Transverse colon (tissue), 4 donors: ENCODE measurements around the gene MORC2.

ENCODE experiments used
- POLR2A ChIP-seq: fragments of 450-650 bp; IDR thresholded peaks from one replicate; pipeline ENCODE4 v1.6.1; 2016; ENCODE audit warnings: antibody characterized with exemption, mild to moderate bottlenecking, moderate library complexity
- POLR2AphosphoS5 ChIP-seq, 3 donors: sonication (generic); formaldehyde crosslinking; IDR thresholded peaks; one replicate each; pipeline ENCODE4 v1.6.1; 2016; ENCODE audit warnings: antibody characterized with exemption in 3 of 3
- TF ChIP-seq, protein P1 (sequence below), 5 experiments: fragments of 200-600 bp in 3 of 5; fragments of 450-650 bp in 2 of 5; sonication (generic) in 3 of 5; IDR thresholded peaks; 1 replicate in 2 of 5; 2 replicates in 3 of 5; pipeline ENCODE4 v1.5.1; 2016 to 2017; ENCODE audit warnings: antibody characterized with exemption in 5 of 5, inconsistent platforms in 3 of 5, mild to moderate bottlenecking in 2 of 5, moderate library complexity in 1 of 5

GRCh38 chr22:30990690-30991089 lies 22.1 kb upstream of the MORC2 start:
- TF ChIP-seq POLR2AphosphoS5 (IDR thresholded peaks at IDR 0.05) (no peak), POLR2A (no peak)
- TF ChIP-seq, protein P1, sequence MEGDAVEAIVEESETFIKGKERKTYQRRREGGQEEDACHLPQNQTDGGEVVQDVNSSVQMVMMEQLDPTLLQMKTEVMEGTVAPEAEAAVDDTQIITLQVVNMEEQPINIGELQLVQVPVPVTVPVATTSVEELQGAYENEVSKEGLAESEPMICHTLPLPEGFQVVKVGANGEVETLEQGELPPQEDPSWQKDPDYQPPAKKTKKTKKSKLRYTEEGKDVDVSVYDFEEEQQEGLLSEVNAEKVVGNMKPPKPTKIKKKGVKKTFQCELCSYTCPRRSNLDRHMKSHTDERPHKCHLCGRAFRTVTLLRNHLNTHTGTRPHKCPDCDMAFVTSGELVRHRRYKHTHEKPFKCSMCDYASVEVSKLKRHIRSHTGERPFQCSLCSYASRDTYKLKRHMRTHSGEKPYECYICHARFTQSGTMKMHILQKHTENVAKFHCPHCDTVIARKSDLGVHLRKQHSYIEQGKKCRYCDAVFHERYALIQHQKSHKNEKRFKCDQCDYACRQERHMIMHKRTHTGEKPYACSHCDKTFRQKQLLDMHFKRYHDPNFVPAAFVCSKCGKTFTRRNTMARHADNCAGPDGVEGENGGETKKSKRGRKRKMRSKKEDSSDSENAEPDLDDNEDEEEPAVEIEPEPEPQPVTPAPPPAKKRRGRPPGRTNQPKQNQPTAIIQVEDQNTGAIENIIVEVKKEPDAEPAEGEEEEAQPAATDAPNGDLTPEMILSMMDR (IDR thresholded peaks at IDR 0.05), result no peak
